Right lobe of liver (tissue), 4 donors: ENCODE measurements around the gene DCTPP1.

Experiments used
- CTCF ChIP-seq, 4 donors: fragments of 200-600 bp in 3 of 4; fragments of 450-650 bp in 1 of 4; IDR thresholded peaks; one replicate each; pipeline versions ENCODE4 v1.5.1 to v1.8.0; 2016 to 2022; ENCODE audit warnings: antibody characterized with exemption in 4 of 4, mild to moderate bottlenecking in 2 of 4
- POLR2A ChIP-seq: fragments of 450-650 bp; IDR thresholded peaks from one replicate; pipeline ENCODE4 v1.6.1; 2017; ENCODE audit warnings: antibody characterized with exemption, mild to moderate bottlenecking
- donor health status: DM: no; HTN: no; CAD: no.
- donor health status: DM: no; HTN: no; CAD: no.
- donor health status: DM: no; HTN: yes; CAD: no.

- TF ChIP-seq CTCF (IDR thresholded peaks at IDR 0.05) (no peak), POLR2A (no peak)
Measured at GRCh38 chr16:30397776-30398660, 31.8 kb downstream of the DCTPP1 start.
